NCI-H2171 treated with DMSO at 0.1 percent for 48 hours (cell line): ENCODE data around the gene CEL.
A peak's percentile ranks its signal among the peaks of the same experiment; 100 is the strongest.
"Not testable (repeated sequence)": the region's sequence is repeated elsewhere in the genome, so short reads cannot be mapped to it uniquely, and the experiment has no call there.

ENCODE experiments used
- DNase-seq: peaks from one replicate; lab custom pipeline; 2025; lab: John Stamatoyannopoulos, UW

The CEL gene

DNA sequence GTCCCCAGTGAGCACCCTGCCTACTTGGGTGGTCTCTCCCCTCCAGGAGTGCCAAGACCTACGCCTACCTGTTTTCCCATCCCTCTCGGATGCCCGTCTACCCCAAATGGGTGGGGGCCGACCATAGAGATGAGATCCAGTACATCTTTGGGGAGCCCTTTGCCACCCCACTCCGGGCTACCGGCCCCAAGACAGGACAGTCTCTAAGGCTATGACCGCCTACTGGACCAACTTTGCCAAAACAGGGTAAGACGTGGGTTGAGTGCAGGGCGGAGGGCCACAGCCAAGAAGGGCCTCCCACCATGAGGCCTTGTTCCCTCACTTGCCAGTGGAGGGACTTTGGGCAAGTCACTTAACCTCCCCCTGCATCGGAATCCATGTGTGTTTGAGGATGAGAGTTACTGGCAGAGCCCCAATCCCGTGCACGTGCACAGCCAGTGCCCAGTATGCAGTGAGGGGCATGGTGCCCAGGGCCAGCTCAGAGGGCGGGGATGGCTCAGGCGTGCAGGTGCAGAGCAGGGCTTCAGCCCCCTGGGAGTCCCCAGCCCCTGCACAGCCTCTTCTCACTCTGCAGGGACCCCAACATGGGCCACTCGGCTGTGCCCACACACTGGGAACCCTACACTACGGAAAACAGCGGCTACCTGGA is 24.6 kb downstream of the CEL start:
- DNase-seq = not testable (repeated sequence)

DNA sequence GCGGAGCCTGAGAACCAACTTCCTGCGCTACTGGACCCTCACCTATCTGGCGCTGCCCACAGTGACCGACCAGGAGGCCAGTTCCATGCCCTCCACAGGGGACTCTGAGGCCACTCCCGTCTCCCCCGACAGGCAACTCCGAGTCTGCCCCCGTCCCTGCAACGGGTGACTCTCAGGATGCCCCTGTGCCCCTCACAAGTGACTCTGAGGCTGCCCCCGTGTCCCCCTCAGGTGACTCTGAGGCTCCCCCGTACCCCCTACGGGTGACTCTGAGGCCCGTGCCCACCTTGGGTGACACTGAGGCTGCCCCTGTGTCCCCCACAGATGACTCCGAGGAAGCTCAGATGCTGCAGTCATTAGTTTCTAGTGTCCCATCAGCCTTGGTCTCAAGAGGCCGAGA is 25.1 kb downstream of the CEL start:
- no peak for DNase-seq

DNA sequence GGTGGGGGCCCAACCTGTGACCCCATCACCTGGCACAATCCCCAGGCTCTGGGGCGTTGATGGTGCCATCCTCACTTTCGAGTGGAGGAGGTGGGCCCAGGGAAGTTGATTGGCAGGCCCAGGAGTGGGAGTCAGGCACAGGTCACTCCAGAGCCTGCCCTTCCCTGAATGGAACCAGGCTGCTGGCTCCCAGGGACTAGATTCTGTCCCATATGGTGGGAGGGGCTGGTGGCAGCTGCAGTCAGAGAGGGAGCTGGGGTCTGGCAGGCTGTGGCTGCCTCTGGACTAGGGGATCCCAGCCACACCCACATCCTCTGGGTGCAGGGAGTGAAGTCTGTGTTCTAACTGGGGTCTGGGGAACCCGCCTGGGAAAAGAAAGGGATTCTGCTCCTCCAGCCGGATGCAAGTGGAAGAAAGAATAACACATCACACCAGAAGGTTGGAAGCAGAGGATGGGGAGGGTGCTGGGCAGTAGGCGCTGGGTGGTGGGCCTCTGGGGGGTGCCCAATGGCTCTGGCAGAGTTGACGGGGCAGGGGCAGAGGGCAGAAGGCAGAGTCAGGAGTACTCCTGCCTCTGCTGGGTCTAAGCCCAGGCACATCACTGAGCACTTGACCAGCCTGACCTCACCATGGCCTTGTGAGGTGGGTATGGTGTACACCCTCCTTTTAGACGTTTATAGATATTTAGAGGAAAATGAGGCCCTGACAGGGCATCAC is 25.8 kb downstream of the CEL start:
- DNase-seq = peak; percentile 14

DNA sequence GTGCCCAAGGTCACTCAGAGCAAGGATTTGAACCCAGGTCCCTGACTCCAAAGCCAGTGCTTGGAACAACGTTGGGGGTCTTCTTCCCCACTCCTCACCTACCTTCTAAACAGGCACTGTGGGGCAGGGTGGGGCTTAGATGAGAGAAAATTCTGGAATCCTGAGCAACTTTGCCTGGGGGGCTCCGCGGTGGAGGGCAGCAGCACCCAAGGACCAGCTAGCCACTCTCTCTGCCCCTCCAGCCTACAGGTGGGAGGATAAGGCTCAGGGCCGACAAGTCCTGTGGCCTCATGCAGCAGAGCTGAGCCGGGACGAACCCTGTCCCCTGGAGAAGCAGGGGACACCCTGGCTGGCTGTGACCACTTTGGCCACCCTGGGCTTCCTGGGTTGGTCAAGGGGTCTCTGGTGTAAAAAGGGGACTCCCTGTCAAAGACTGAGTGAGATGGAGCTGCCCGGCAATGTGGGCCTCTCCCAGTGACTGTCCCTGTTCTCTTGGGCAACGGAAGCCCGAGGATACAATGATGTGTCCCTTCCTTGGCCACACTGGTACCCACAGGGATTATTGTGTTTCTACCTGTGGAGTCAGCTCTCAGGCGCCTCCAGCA is 26.5 kb downstream of the CEL start:
- DNase-seq = no peak

DNA sequence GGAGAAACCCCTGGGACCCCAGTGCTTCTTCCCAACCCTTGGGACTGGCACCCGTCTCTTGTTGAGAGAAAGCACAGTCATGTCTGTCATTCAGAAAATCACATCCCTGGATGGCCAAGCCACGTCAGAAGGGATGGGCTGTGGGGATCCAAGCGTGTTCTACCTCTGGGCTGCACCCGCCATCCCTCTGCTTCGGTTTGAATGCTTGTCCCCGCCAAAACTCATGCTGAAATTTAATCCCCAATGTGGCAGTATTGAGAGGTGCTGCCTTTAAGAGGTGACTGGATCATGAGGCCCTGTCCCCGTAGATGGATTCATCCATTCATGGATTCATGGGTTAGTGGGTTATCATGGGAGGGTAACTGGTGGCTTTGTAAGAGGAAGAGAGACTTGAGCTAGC is 27.0 kb downstream of the CEL start:
- DNase-seq = no peak

DNA sequence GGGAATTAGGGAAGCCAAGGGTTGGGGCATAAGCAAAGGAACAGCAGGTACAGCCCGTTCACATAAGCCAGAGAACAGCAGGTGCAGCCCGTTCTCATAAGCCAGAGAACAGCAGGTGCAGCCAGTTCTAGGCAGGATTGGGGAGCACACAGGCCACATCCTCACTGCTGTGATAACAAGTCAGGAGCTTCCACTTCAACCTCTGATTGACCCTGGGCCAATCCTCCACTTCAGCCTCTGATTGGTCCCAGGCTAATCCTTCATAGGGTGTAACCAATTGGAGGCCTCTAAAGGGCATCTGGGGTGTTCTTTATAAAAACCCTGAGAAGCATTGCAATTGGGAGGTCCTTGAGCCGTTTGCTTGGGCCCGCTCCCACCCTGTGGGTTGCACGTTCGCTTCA is 27.5 kb downstream of the CEL start:
- DNase-seq = peak; percentile 99

DNA sequence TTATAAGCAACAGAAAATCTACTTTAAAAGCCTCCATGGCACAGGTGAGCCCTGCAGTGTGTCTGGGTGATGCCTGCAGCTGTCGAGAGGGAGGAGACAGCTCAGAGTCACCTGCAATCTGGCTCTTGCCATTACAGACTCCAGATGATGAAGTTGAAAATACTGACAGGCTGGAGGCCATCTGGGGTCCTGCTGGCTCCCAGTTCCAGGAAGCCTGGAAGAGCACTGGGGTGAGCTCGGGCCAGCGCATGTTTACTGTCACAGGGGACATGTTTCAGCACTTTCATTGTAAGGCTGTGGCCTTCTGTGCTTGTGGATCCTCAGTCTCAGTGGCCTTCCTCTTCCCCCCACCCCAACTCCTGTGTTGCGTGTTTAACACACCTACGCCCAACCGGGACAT is 28.4 kb downstream of the CEL start:
- DNase-seq = peak; percentile 97

DNA sequence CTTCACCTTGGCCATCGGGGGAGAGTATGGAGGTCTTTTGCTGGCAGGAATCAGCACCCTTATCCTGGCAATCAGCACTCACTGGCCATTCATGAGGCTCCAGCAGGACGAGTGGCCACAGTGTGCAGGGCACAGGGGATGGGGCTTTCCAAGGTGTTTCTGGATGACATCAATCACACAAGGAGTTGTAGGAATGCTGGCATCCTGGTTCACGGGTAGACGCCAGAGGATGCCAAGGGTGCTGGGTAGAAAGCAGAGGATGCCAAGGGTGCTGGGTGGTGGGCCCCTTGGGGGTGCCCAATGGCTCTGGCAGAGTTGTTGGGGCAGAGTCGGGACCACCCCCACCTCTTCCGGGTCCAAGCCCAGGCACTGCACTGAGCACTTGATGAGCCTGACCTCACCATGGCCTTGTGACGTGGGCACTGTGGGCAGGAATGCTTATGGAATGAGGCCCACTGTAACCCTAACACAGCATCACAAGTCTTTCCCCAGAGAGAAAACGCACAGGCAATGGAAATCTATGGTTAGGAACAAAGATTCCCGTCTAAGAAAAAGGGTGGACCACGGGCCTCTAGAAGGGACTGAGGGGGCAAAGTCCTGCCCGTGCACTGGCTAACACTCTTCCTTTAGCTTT is 29.1 kb downstream of the CEL start:
- no peak for DNase-seq

DNA sequence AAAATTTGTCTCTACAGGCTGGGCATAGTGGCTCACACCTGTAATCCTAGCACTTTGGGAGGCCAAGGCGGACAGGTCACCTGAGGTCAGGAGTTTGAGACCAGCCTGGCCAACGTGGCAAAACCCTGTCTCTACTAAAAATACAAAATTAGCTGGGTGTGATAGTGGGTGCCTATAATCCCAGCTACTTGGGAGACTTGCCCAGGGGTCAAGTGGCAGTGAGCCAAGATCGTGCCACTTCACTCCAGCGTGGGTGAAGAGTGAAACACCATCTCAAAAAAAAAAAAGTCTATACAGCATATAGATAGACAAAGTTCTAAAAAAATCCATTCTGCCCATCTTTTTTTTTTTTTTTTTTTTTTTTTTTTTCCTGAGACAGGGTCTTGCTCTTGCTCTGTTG is 32.6 kb downstream of the CEL start:
- DNase-seq = not testable (repeated sequence)

DNA sequence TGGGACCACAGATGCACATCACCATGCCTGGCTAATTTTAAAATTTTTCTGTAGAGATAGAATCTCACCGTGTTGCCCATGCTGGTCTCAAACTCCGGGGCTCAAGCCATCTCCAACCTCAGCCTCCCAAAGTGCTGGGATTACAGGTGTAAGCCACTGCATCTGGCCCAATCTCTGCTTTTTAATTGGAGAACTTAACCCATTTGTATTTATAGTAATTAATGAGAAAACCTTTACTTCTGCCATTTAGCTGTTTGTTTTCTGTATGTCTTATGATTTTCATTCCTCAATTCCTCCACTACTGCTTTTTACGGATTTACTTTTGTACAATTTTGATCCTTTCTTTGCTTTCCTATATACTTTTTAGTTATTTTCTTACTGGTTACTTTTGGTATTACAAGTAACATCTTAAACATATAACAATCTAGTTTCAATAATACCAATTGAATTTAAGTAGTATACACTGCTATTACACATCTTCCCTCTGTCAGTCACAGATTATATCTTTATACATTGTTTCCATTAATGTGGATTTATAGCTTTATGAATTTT is 33.1 kb downstream of the CEL start:
- no peak for DNase-seq

DNA sequence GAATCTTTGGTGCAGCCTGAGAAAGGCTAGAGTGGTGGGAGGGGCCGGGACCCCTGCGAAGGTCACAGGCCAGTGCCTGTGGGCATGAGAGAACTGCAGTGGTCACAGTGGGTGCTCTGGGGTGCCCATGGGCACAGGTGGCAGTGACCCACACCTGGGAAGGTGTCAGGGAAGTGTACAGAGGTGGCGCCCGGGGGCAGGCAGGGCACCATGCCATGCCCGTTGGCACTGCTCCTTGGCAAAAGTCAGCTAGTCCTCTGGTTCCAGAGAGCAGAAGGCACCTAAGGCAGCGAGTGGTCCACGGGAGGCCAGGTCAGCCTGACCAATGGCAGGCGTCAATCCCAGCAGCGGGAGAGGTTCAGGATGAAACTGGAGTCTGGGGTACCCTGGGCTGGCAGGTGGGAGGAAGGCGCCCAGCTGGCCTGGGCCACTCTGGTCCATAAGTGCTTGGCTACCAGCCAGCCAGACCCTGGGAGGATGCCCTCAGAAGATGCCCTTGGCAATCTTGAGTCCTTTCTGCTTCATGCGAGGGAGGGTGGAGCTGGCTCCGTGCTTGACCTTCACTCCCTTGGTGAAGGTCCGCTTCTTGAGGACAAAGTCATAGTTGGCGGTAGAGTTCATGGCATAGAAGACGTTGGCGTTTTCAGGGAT is 36.4 kb downstream of the CEL start:
- DNase-seq = no peak

DNA sequence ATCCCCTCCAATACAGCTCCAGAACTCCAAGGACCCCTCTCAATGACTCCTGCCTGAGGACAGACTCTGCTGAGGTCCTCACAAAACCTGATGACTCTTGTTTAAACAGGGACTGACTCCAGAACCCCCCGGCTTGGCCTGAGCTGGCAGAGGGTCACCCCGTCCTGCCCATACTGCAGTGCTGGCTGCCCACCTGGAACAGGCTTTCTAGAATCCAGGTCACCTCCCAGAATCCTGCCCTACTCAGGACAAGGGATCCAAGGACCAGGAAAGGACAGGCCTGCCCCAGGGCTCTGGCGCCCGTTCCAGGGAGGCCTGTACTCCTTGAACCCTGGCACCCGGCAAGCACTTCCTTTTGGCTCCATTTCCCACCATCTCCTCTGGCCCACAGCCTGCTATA is 37.1 kb downstream of the CEL start:
- DNase-seq = no peak

DNA sequence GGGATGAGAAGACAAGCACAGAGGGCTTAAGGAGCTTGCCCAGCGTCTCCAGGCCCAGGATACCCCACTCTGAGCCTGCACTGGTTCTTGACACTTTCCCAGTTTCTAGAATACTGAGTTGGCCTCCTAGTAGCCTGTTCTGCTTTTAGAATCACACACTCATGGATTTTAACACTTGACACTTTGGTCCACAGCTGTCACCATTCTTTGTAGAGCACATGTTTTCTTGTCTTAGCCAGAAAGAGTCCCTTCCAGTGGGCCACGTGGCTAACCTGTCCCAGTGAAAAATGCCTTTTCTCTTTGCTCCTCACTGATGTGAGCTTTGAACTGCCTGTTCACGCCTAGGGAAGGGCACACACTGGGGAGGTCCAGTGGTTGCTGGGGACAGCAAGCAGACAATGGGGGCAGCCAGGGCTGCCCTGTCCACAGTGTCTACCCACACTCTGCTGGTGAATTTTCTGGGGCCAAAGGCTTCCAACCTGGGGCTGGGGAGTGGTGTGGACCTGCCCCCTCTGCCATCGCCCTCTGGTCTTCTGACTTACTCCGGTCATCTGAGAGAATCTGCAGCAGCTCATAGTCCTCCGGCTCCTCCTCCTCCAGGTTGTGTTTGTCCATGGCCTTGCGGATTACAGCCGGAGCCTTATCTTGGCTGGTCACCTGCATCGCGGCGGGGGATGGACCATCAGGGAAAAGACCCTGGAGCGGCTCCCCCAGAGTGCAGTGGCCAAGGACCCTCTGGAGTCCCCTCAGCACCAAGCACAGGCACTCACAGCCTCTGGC is 38.1 kb downstream of the CEL start:
- DNase-seq = no peak

DNA sequence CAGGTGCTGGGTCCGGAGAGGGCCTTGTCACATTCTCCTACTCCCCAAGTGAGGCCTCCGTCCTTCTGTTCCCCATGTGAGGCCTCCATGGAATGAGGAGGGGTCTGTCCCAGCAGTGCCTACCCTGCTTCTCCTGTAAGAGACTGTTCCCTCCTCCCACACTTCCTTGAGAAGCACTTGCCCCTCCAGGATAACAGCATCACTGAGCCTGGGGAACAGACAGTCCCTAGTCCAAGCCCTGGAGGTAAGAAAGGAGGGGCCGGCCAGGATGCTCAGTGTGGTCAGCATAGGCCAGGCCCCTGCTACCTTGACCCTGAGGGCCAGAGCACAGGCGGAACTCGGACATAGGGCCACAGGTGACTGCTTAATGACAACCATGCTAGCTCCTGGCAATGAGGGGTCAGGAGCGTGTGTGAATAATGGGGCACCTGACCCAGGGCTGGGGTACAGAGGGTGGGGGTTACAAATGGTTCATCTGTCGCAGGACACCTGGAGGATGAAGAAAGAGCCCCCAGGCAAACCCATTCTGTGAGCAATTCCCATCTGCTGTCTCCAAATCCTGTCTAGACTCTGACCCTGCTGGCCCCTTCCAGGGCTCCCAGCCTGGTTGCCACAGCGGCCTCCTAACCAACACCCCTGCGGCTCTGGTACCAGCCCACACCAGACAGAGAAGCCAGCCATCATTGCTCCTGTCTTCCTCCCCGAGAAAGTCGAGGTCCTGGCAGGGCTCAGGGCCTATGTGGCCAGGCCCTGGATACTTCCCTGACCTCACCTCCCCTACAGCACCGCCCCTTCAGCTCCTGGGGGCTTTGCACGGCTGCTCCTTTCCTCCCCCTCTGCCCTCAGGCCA is 39.0 kb downstream of the CEL start:
- no peak for DNase-seq

DNA sequence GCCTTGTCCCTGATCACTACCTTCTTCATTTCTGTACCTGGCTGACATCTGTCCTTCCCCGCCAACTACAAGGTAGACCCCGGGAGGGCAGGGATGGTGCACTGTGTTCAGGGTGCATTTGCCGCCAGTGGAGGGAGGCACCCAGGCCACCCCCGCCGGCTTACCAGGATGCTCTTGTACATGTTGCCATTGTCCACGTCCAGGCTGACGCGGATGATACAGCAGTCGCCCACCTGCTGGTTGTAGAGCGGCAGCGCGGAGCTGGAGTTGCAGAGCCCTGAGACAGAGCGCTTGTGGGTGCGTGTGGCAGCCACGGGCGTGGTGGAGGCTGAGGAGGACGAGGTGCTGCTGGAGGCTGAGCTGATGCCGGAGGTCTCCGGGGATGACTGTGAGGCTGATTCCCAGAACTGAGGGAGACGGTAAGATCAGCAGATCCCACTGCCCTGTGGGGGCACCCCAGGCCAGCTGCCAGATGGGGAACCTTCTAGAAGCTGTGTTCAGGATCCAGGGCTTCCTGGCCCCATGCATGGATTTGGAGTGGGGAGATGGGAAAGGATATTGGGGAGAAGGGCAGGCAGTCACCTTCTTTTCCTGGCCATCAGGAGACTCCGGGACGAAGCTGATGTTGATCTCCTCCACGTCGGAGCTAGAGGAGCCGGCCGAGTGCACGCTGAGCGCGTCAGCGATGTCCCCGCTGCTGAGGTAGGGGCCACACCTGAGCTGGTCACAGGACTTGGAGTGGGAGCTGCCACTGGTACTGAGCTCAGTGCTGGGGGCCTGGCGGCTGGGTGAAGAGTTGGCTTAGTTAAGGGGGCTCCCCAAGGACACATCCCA is 39.8 kb downstream of the CEL start:
- no peak for DNase-seq

DNA sequence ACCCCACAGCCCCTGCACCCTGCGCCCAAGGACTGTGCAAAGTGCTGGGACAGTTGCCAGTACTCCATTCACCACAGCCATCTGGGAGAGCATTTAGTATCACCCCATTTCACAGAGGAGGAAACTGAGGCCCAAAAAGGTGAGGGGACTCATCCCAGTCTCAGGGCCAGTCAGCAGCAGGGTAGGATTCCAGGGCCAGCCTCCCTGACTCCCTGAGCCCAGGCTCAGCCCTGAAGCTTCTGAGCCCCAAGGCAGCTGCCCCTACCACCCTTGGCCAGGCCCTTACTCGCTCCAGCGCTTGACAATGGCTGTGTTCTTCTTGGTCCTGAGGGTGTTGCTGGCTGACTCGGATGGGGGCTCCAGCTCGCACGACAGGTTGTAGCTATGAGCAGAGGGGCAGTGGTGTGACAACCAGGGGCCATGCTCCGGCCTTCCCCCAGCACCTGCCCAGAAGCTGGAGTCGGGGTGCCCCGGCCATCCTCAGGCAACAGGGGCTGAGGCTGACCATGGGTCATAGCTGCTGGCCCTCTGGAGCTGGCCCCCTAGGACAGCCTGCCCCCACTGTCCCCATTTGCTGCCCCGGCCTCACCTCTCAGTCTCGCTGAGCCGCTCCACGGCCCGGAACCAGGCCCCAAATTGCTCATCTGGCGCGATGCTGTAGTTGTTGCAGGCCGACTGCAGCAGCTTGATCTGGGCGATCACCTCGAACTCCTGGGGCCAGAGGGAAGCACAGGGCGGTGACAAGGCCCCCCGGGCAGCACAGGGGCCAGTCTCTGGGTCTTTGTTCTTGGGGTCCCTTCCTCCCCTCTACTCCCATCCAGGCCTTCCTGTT is 40.6 kb downstream of the CEL start:
- DNase-seq = no peak

DNA sequence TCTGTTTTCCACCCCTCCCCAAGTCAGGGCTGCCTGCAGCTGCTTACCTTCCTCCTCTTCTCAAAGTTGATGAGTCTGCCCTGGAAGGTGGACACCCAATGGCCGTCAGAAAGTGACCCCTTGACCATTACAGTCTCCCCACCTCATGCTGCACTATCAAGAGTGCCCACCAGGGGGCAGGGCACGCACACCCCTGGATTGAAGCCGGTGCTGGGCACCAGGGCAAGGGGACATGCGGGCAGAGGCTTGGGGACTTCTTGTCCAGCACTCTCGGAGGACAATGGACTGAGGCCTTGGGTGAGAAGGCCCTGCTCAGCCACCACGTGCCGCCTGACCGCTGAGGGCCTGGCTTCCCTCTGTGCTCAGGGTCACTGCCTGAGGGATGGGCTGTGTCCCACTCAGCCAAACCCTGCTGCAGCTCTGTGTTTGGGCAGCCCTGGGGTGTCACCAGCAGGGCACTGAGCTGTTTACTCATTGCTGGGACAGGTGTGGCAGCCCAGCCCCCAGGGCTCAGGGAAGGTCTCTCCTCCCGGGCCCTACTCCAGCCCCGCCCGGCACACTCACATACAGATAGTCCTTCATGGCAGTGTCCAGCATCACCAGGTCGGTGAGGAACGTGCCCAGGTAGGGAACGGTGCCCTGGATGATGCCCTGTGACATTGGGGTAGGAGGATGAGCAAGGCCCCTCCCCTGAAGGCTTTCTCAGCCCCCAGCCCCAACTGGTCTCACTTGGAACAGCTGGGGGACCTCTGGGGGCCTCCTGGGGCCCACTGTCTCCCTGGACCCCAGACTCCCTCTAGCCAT is 41.6 kb downstream of the CEL start:
- DNase-seq = no peak

DNA sequence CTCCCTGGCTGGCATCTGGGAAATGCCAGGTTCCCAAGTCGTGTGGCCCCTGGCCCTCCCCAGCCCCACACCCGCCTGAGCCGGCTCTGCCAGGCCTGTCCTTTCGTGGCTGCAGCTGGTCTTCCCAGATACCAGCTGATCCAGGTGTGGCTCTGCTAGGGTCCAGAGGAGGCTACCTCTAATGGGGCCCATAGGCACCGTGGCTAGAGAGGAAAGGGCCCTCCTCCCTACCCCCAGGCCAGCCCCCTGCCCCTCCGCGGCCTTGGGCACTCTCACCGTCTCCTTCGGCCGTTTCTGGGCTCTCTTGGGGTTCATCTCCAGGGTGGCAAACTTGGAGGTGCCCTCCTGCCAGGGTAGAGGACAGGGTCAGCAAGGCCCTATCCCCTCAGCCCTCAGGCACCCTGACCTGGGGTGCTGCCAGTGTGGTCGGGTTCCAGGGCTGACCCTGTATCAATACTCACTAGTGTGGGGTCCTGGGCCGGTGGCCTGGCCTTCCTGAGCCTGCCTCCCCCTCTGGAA is 42.3 kb downstream of the CEL start:
- no peak for DNase-seq
